ENCODE data around the gene SGCA.

SGCA gene

DNA sequence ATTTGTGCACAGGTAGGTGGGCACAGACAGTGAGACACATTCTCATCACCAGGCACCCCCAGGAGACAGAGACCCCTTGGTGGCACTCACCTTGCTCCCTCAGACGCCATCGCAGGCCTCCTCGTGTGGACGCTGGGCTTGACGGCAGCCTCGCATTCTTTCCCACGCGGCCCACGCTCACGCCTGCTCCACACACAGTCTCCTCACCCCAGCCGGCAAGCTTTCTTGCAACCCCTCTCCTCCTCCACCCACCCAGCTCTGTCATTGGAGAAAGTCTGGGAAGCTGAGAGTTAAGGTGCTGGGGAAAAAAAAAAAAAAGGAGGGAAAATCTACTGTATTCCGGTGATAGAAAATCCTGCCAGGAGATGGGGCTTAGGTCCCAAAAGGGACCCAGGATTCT, 14.8 kb downstream of the SGCA start:
- DNase-seq (ENCODE audit: low read depth), result no peak
- TF ChIP-seq CTCF (IDR thresholded peaks at IDR 0.05; ENCODE audit: insufficient read depth, low read depth, low read length, missing control alignments), result no peak
- no peak overlapping the region for H3K4me3 ChIP-seq (ENCODE audit: low read depth, low read length)

DNA sequence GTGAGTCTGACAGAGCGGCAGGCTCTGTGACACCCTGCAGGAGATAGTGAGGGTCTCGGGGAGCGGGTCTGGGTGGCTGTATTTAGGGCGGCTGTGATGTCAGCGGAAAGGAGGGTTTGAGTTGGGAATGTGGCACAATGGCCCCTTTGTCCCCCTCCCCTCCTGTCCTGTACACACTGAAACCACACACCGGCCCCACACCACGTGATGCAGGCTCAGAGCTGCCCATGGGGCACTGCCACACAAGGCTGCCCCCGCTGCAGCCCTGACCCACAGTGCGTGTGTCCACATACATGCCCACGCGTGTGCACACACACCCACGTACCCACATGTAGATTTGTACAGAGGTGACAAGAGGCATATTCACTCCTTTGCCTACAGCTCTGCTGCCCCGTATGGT, 15.3 kb downstream of the SGCA start:
- H3K4me3 ChIP-seq (ENCODE audit: low read depth, low read length), result no peak overlapping the region
- no peak for DNase-seq (ENCODE audit: low read depth)

GRCh38 chr17:50181591-50182560, 16.1 kb downstream of the SGCA start:
- no peak overlapping the region for H3K4me3 ChIP-seq (ENCODE audit: low read depth, low read length)
- DNase-seq (ENCODE audit: low read depth), result no peak
- no peak for TF ChIP-seq CTCF (IDR thresholded peaks at IDR 0.05; ENCODE audit: insufficient read depth, low read depth, low read length, missing control alignments)

More for the DNA sequence above, 15.3 kb downstream of the SGCA start:
- TF ChIP-seq CTCF (IDR thresholded peaks at IDR 0.05; ENCODE audit: insufficient read depth, low read depth, low read length, missing control alignments), result no peak

DNA sequence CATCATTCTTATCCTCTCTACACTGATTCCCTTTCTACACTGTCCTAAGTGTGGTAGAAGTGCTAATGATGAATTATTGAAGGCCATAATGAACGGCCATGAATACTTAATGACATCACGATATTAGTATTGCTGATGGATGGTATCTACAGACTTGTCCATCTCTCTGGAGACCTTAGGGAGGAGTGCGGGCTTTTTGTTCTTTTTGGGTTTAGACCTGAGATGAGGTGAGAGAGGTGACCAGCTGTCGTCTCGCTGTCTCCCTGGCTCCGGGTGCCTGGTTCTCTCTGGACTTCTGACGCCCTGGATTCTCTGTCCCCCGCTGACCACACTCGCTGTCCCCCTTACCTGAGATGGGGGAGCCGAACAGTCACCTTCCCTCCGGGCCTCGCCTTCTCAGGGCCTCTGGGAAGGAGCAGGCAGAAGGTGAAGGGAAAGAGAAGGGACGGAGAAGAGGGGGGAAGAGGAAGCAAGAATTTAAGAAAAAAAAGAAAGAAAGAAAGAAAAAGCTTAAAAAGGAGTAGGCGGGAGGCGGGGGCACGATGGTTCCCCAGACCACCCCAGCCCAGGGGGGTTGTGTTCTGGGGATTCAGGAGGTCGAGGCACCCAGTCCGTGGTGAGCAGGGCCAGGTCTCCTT, 17.1 kb downstream of the SGCA start:
- no peak overlapping the region for H3K4me3 ChIP-seq (ENCODE audit: low read depth, low read length)
- TF ChIP-seq CTCF (IDR thresholded peaks at IDR 0.05; ENCODE audit: insufficient read depth, low read depth, low read length, missing control alignments), result no peak
- no peak for DNase-seq (ENCODE audit: low read depth)

DNA sequence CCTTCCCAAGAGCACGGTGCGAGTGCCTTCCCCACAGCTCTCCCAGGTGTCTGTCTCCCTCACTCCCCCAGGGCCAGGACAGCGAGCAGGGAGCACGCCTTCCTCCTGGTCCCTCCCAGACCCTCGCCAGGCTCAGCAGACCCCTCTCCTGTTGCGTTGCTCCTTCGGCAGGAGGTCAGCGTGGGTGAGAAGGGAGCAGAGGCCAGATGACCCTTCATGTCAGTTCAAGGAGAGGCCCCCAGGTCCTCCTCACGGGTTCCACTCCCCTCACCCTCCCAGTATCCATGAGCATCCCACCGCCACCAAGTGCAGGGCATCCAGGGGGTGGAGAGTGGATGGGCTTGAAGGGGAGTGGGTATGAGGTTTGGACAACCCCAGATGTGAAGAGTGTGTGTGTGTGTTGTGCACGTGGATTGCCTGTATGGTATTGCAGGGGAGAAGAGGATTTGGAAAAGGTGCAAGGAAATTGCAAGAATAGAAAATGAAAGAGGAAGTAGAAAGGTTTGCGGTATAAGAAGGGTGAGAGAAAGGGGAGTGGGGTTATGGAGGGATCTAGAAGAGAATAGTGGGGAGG, 17.7 kb downstream of the SGCA start:
- no peak overlapping the region for H3K4me3 ChIP-seq (ENCODE audit: low read depth, low read length)
- TF ChIP-seq CTCF (IDR thresholded peaks at IDR 0.05; ENCODE audit: insufficient read depth, low read depth, low read length, missing control alignments), result no peak
- DNase-seq (ENCODE audit: low read depth), result no peak

- no peak for TF ChIP-seq CTCF (IDR thresholded peaks at IDR 0.05; ENCODE audit: insufficient read depth, low read depth, low read length, missing control alignments)
- H3K4me3 ChIP-seq (ENCODE audit: low read depth, low read length), result no peak overlapping the region
- DNase-seq (ENCODE audit: low read depth), result no peak
These were observed 18.3 kb downstream of the SGCA start for GRCh38 chr17:50184064-50184463.

All from GM12865 (cell line).